ENCODE data around the gene SPATA46.

SPATA46 gene

DNA sequence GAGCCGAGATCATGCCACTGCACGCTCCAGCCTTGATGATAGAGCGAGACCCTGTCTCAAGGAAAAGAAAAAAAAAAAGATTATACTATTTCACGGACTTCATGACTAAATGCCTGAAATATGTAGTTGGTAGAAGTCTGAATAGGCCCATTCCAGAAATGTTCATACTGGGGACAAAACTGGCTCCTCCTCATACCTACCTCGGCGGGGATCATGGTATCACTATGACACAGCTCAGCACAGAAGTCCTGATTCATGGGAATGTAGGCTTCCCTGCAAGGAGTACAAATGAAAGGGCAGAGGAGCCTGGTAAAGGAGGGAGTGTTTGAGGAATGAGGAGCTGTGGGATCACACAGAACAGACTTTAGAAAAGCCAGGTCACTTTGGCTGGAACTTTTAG lies 5.0 kb downstream of the SPATA46 start:
- H3K4me3 ChIP-seq (ENCODE audit: insufficient read depth, low read length, poor library complexity, severe bottlenecking), result no peak overlapping the region
- no peaks in the 10 kb centered on the region for H4K20me1 ChIP-seq (ENCODE audit: low read depth, low read length)
- no peaks in the 10 kb centered on the region for H3K79me2 ChIP-seq (ENCODE audit: insufficient read depth, low read length)
- TF ChIP-seq EZH2phosphoT487 (conservative IDR thresholded peaks at IDR 0.05; ENCODE audit: low read length), result no peak
- TF ChIP-seq, protein P1, sequence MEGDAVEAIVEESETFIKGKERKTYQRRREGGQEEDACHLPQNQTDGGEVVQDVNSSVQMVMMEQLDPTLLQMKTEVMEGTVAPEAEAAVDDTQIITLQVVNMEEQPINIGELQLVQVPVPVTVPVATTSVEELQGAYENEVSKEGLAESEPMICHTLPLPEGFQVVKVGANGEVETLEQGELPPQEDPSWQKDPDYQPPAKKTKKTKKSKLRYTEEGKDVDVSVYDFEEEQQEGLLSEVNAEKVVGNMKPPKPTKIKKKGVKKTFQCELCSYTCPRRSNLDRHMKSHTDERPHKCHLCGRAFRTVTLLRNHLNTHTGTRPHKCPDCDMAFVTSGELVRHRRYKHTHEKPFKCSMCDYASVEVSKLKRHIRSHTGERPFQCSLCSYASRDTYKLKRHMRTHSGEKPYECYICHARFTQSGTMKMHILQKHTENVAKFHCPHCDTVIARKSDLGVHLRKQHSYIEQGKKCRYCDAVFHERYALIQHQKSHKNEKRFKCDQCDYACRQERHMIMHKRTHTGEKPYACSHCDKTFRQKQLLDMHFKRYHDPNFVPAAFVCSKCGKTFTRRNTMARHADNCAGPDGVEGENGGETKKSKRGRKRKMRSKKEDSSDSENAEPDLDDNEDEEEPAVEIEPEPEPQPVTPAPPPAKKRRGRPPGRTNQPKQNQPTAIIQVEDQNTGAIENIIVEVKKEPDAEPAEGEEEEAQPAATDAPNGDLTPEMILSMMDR (IDR thresholded peaks at IDR 0.05; ENCODE audit: insufficient read depth, low read length, poor library complexity, severe bottlenecking), result no peak
- no peaks in the 10 kb centered on the region for H3K9me3 ChIP-seq (ENCODE audit: insufficient read depth, low read length)
- no peaks in the 10 kb centered on the region for H3K36me3 ChIP-seq (ENCODE audit: low read length)
- H3K4me2 ChIP-seq (ENCODE audit: low read depth, low read length, poor library complexity, severe bottlenecking), result no peak overlapping the region
- H3K27ac ChIP-seq (ENCODE audit: low read depth, low read length), result no peak overlapping the region
- H3K27me3 ChIP-seq (ENCODE audit: low read length), result no peaks in the 10 kb centered on the region
- no peak overlapping the region for H3K9ac ChIP-seq (ENCODE audit: low read length)
- H3F3A ChIP-seq (ENCODE audit: insufficient read depth), result no peaks in the 10 kb centered on the region
- no peak overlapping the region for H2AFZ ChIP-seq (ENCODE audit: low read depth, low read length, severe bottlenecking)
- no peaks in the 10 kb centered on the region for H3K9me2 ChIP-seq (replicated peaks; ENCODE audit: insufficient read depth, low read length)

GRCh38 chr1:162370721-162371120 lies 5.9 kb downstream of the SPATA46 start:
- Histone ChIP-seq H3K4me3 (ENCODE audit: insufficient read depth, low read length, poor library complexity, severe bottlenecking) (no peak overlapping the region), H3K9me3 (ENCODE audit: insufficient read depth, low read length) (no peaks in the 10 kb centered on the region), H3K79me2 (ENCODE audit: insufficient read depth, low read length) (no peaks in the 10 kb centered on the region), H3K36me3 (ENCODE audit: low read length) (no peaks in the 10 kb centered on the region), H3K9ac (ENCODE audit: low read length) (no peak overlapping the region), H3K27me3 (ENCODE audit: low read length) (no peaks in the 10 kb centered on the region), H3F3A (ENCODE audit: insufficient read depth) (no peaks in the 10 kb centered on the region), H2AFZ (ENCODE audit: low read depth, low read length, severe bottlenecking) (no peak overlapping the region), H3K27ac (ENCODE audit: low read depth, low read length) (no peak overlapping the region), H3K9me2 (replicated peaks; ENCODE audit: insufficient read depth, low read length) (no peaks in the 10 kb centered on the region), H3K4me2 (ENCODE audit: low read depth, low read length, poor library complexity, severe bottlenecking) (no peak overlapping the region), H4K20me1 (ENCODE audit: low read depth, low read length) (no peaks in the 10 kb centered on the region)
- TF ChIP-seq EZH2phosphoT487 (conservative IDR thresholded peaks at IDR 0.05; ENCODE audit: low read length), result no peak
- TF ChIP-seq, protein P1 (IDR thresholded peaks at IDR 0.05; ENCODE audit: insufficient read depth, low read length, poor library complexity, severe bottlenecking), result no peak

DNA sequence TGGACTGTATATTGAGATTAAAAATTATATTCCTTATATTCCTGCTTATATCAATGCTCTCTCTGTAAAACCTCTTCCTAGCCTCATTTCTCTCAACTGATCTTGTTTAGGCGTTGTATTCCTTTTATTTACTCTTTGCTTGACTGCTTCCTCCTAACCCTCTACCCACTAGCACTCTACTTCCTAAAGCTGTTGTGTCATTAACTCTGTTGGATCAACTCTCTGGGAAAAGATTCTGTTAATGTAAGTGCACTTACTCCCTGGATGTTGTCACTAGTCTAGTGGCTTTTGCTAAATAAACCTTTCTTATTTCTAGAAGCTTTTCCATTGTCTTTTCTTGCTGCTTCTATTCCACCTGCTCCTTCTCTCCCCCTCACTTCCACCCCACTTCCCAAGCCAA lies 6.5 kb downstream of the SPATA46 start:
- H3K27ac ChIP-seq (ENCODE audit: low read depth, low read length), result no peak overlapping the region
- H3K9ac ChIP-seq (ENCODE audit: low read length), result no peak overlapping the region
- no peak overlapping the region for H3K4me2 ChIP-seq (ENCODE audit: low read depth, low read length, poor library complexity, severe bottlenecking)
- H3K79me2 ChIP-seq (ENCODE audit: insufficient read depth, low read length), result no peaks in the 10 kb centered on the region
- H3K4me3 ChIP-seq (ENCODE audit: insufficient read depth, low read length, poor library complexity, severe bottlenecking), result no peak overlapping the region
- H4K20me1 ChIP-seq (ENCODE audit: low read depth, low read length), result no peaks in the 10 kb centered on the region
- TF ChIP-seq EZH2phosphoT487 (conservative IDR thresholded peaks at IDR 0.05; ENCODE audit: low read length), result no peak
- TF ChIP-seq, protein P1 (IDR thresholded peaks at IDR 0.05; ENCODE audit: insufficient read depth, low read length, poor library complexity, severe bottlenecking), result no peak
- H3F3A ChIP-seq (ENCODE audit: insufficient read depth), result no peaks in the 10 kb centered on the region
- H3K9me3 ChIP-seq (ENCODE audit: insufficient read depth, low read length), result no peaks in the 10 kb centered on the region
- no peak overlapping the region for H2AFZ ChIP-seq (ENCODE audit: low read depth, low read length, severe bottlenecking)
- no peaks in the 10 kb centered on the region for H3K36me3 ChIP-seq (ENCODE audit: low read length)
- H3K9me2 ChIP-seq (replicated peaks; ENCODE audit: insufficient read depth, low read length), result no peaks in the 10 kb centered on the region
- no peaks in the 10 kb centered on the region for H3K27me3 ChIP-seq (ENCODE audit: low read length)

Measured in SU-DHL-6 (cell line).